Kidney glomerular epithelial cell (primary cell): ENCODE data around the gene PDLIM1.

ENCODE experiments used
- DNase-seq: peaks from one replicate; lab custom pipeline; 2025; lab: John Stamatoyannopoulos, UW

PDLIM1 gene

GRCh38 chr10:95290461-95291364 is at the start of gene PDLIM1:
Gene PDLIM1 (minus strand): TSS chr10:95291003. CDS start chr10:95290915, 88 bp downstream.
- peak; percentile 39 for DNase-seq

GRCh38 chr10:95339863-95340262 is 49.1 kb upstream of the PDLIM1 start:
- DNase-seq = no peak

GRCh38 chr10:95337423-95338160 is 46.8 kb upstream of the PDLIM1 start:
- DNase-seq = no peak

GRCh38 chr10:95336702-95337101 is 45.9 kb upstream of the PDLIM1 start:
- no peak for DNase-seq

- no peak for DNase-seq
Observed at GRCh38 chr10:95335933-95336699, 45.3 kb upstream of the PDLIM1 start.

- no peak for DNase-seq
Observed at GRCh38 chr10:95334805-95335144, 44.0 kb upstream of the PDLIM1 start.

- DNase-seq = no peak
Observed at GRCh38 chr10:95333997-95334804, 43.4 kb upstream of the PDLIM1 start.

GRCh38 chr10:95332666-95333249 is 42.0 kb upstream of the PDLIM1 start:
- DNase-seq = no peak

- no peak for DNase-seq
Observed at GRCh38 chr10:95331596-95332130, 40.9 kb upstream of the PDLIM1 start.

- no peak for DNase-seq
Observed at GRCh38 chr10:95330966-95331453, 40.2 kb upstream of the PDLIM1 start.

- no peak for DNase-seq
Observed at GRCh38 chr10:95329296-95329695, 38.5 kb upstream of the PDLIM1 start.

- no peak for DNase-seq
Observed at GRCh38 chr10:95328013-95328412, 37.2 kb upstream of the PDLIM1 start.

- no peak for DNase-seq
Observed at GRCh38 chr10:95327367-95327766, 36.6 kb upstream of the PDLIM1 start.

GRCh38 chr10:95326396-95326795 is 35.6 kb upstream of the PDLIM1 start:
- no peak for DNase-seq

- no peak for DNase-seq
Observed at GRCh38 chr10:95325863-95326262, 35.1 kb upstream of the PDLIM1 start.

GRCh38 chr10:95324436-95325268 is 33.8 kb upstream of the PDLIM1 start:
- no peak for DNase-seq

GRCh38 chr10:95321554-95322301 is 30.9 kb upstream of the PDLIM1 start:
- DNase-seq = no peak

GRCh38 chr10:95319239-95319638 is 28.4 kb upstream of the PDLIM1 start:
- DNase-seq = no peak

GRCh38 chr10:95315509-95315908 is 24.7 kb upstream of the PDLIM1 start:
- no peak for DNase-seq
